Activated CD4-positive, alpha-beta T cell treated with anti-CD3 and anti-CD28 coated beads for 24 hours (primary cell): ENCODE data around the gene USF2.

ENCODE experiments used
- DNase-seq, 2 donors: peaks; one replicate each; pipeline ENCODE4 v3.0.0-alpha.2; 2020; ENCODE audit warnings: low read depth in 2 of 2

USF2 gene

GRCh38 chr19:35301961-35302360 lies 33.2 kb downstream of the USF2 start:
- DNase-seq = no peak

- no peak for DNase-seq
These were observed 33.7 kb downstream of the USF2 start for GRCh38 chr19:35302446-35302845.

GRCh38 chr19:35303357-35303915 lies 34.7 kb downstream of the USF2 start:
- no peak for DNase-seq

- DNase-seq = no peak
These were observed 35.3 kb downstream of the USF2 start for GRCh38 chr19:35304036-35304435.

- no peak for DNase-seq
These were observed 36.4 kb downstream of the USF2 start for GRCh38 chr19:35305181-35305580.

- DNase-seq = no peak
These were observed 37.9 kb downstream of the USF2 start for GRCh38 chr19:35306473-35307246.

- DNase-seq = no peak
These were observed 39.2 kb downstream of the USF2 start for GRCh38 chr19:35307931-35308330.

- DNase-seq = no peak
These were observed 40.1 kb downstream of the USF2 start for GRCh38 chr19:35308910-35309309.

GRCh38 chr19:35309481-35310279 lies 40.9 kb downstream of the USF2 start:
- no peak for DNase-seq

- no peak for DNase-seq
These were observed 41.6 kb downstream of the USF2 start for GRCh38 chr19:35310331-35310730.

- DNase-seq = no peak
These were observed 42.2 kb downstream of the USF2 start for GRCh38 chr19:35310811-35311465.

GRCh38 chr19:35311901-35312665 lies 43.3 kb downstream of the USF2 start:
- no peak for DNase-seq

GRCh38 chr19:35313587-35313986 lies 44.8 kb downstream of the USF2 start:
- DNase-seq = no peak

GRCh38 chr19:35314031-35314430 lies 45.3 kb downstream of the USF2 start:
- DNase-seq = no peak

- DNase-seq = no peak
These were observed 46.2 kb downstream of the USF2 start for GRCh38 chr19:35314858-35315470.

GRCh38 chr19:35315883-35316282 lies 47.1 kb downstream of the USF2 start:
- DNase-seq = no peak

- DNase-seq = no peak
These were observed 47.8 kb downstream of the USF2 start for GRCh38 chr19:35316560-35316959.

- DNase-seq = no peak
These were observed 48.8 kb downstream of the USF2 start for GRCh38 chr19:35317464-35318043.

GRCh38 chr19:35318679-35319448 lies 50.1 kb downstream of the USF2 start:
- DNase-seq = no peak
